ENCODE data around the gene EBF3.

The EBF3 gene

DNA sequence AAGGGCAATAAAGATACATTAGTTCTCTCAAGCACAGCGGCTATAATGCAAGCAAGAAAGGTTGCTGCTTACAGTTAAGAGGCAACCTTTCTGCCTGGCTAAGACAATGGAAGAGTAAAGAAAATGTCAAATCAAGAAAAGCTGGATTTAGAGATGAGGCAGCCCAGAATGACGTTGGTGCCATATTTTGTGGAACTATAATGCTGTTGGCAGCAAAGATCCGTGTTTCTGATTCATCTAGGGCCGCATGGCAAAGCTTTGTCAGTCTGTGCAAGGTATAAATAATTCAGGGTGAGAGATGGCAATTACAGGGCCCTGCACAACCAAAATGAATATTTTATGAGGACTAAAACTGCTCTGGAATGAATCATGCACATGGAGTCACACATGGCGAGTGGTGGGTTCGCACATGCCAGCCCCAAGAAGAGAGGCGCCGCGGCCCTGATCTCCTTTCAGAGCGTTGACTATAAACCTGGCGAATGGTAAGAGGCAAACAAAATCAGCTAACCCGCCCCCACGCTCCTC is 76.6 kb downstream of the EBF3 start:
- no peak for TF ChIP-seq CTCF (IDR thresholded peaks at IDR 0.05; ENCODE audit: unreplicated experiment in 3 of 3)
- Mint-ChIP-seq H3K36me3 (ENCODE audit: low read depth) (no peaks in the 10 kb centered on the region), H3K27me3 (ENCODE audit: low read depth) (peaks cover 35% of the 10 kb centered on the region), H3K27ac (no peak overlapping the region), H3K4me3 (no peak overlapping the region), H3K9me3 (no peaks in the 10 kb centered on the region), H3K4me1 (peaks cover 69% of the 10 kb centered on the region)

- Mint-ChIP-seq H3K4me1 (peaks cover 67% of the 10 kb centered on the region), H3K9me3 (no peaks in the 10 kb centered on the region), H3K27me3 (ENCODE audit: low read depth) (peaks cover 27% of the 10 kb centered on the region), H3K36me3 (ENCODE audit: low read depth) (no peaks in the 10 kb centered on the region), H3K4me3 (no peak overlapping the region), H3K27ac (no peak overlapping the region)
- no peak for TF ChIP-seq CTCF (IDR thresholded peaks at IDR 0.05; ENCODE audit: unreplicated experiment in 3 of 3)
Observed at GRCh38 chr10:129886263-129886662, 77.8 kb downstream of the EBF3 start.

GRCh38 chr10:129885526-129885925 is 78.5 kb downstream of the EBF3 start:
- Mint-ChIP-seq H3K27me3 (ENCODE audit: low read depth) (peaks cover 26% of the 10 kb centered on the region), H3K9me3 (no peaks in the 10 kb centered on the region), H3K4me3 (no peak overlapping the region), H3K27ac (no peak overlapping the region), H3K36me3 (ENCODE audit: low read depth) (no peaks in the 10 kb centered on the region), H3K4me1 (peaks cover 67% of the 10 kb centered on the region)
- TF ChIP-seq CTCF (IDR thresholded peaks at IDR 0.05; ENCODE audit: unreplicated experiment in 3 of 3): no peak

DNA sequence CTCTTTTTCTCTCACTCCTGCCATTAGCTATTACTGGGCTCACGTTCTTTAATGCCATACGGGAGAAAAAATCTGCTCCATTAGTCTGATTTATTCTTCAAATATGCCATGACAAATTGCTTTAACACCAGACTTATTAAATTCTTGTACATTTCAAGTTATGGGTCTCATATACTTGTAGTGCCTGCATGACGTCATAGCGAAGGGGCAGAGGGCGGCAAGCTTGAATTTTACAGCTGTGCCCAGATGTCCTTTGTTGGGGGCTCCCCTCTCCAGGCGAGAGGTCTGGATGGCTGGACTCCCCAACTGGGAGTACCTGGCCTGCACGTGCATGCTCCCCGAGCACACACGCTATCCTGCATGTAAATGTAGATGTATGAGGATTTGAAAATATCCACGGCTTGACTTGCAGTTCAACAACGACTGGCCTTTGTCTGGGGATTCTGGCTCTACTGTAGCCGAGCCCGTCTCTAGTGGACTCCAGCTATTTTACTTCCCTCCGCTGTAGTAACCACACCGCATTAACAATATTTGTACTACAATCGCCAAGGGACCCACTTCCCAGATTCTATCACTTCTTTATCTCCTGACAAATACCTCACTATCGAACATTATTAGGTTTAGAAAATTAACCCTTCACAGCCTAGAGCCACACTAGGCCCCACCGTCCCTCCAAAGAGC is 79.5 kb downstream of the EBF3 start:
- no peak overlapping the region for H3K4me3 Mint-ChIP-seq
- H3K27ac Mint-ChIP-seq: no peak overlapping the region
- H3K9me3 Mint-ChIP-seq: no peaks in the 10 kb centered on the region
- no peaks in the 10 kb centered on the region for H3K36me3 Mint-ChIP-seq (ENCODE audit: low read depth)
- peaks cover 66% of the 10 kb centered on the region for H3K4me1 Mint-ChIP-seq
- H3K27me3 Mint-ChIP-seq (ENCODE audit: low read depth): peaks cover 35% of the 10 kb centered on the region
- no peak for TF ChIP-seq CTCF (IDR thresholded peaks at IDR 0.05; ENCODE audit: unreplicated experiment in 3 of 3)

- H3K4me1 Mint-ChIP-seq: peaks cover 62% of the 10 kb centered on the region
- no peak for TF ChIP-seq CTCF (IDR thresholded peaks at IDR 0.05; ENCODE audit: unreplicated experiment in 3 of 3)
- H3K27me3 Mint-ChIP-seq (ENCODE audit: low read depth): peaks cover 32% of the 10 kb centered on the region
- H3K36me3 Mint-ChIP-seq (ENCODE audit: low read depth): no peaks in the 10 kb centered on the region
- H3K9me3 Mint-ChIP-seq: no peaks in the 10 kb centered on the region
- H3K4me3 Mint-ChIP-seq: no peak overlapping the region
- H3K27ac Mint-ChIP-seq: no peak overlapping the region
Observed at GRCh38 chr10:129883626-129884397, 80.3 kb downstream of the EBF3 start.

Measured in nephron (organoid).